SK-N-SH treated with all-trans-retinoic acid at 6 μM for 48 hours (cell line): ENCODE data around the gene CD84.

Experiments
- ATAC-seq: fragments of 200-7000 bp; cut with Tn5 transposase; 3 replicates; pipeline ENCODE4 v1.9.1; 2020; ENCODE audit warnings: mild to moderate bottlenecking, moderate library complexity
- ARNTL ChIP-seq: fragments of 450-650 bp; formaldehyde crosslinking; IDR thresholded peaks from 2 replicates; pipeline ENCODE4 v1.5.0; 2020; ENCODE audit warnings: low read depth, mild to moderate bottlenecking, moderate library complexity, borderline replicate concordance
- BACH2 ChIP-seq: fragments of 250-450 bp; sonication (Bioruptor Pico); IDR thresholded peaks from 2 replicates; pipeline ENCODE4 v1.9.0; 2021; ENCODE audit warnings: mild to moderate bottlenecking, borderline replicate concordance
- CSDC2 ChIP-seq: fragments of 250-450 bp; sonication (Bioruptor Pico); IDR thresholded peaks from 2 replicates; pipeline ENCODE4 v1.5.0; 2020; ENCODE audit warnings: mild to moderate bottlenecking, moderate library complexity
- ESRRG ChIP-seq: fragments of 250-450 bp; sonication (Bioruptor Pico); IDR thresholded peaks from 2 replicates; pipeline ENCODE4 v1.6.1; 2021; ENCODE audit warnings: mild to moderate bottlenecking
- GLIS3 ChIP-seq: fragments of 250-450 bp; sonication (Bioruptor Pico); IDR thresholded peaks from 2 replicates; pipeline ENCODE4 v1.5.0; 2020; ENCODE audit warnings: mild to moderate bottlenecking, moderate library complexity
- ISL1 ChIP-seq: fragments of 250-450 bp; sonication (Bioruptor Pico); IDR thresholded peaks from 2 replicates; pipeline ENCODE4 v2.1.2; 2022; ENCODE audit warnings: mild to moderate bottlenecking, moderate library complexity
- OSR1 ChIP-seq: fragments of 250-450 bp; sonication (Bioruptor Pico); IDR thresholded peaks from 2 replicates; pipeline ENCODE4 v1.8.0; 2022; ENCODE audit warnings: moderate library complexity, mild to moderate bottlenecking, inconsistent platforms
- RARB ChIP-seq: fragments of 250-450 bp; sonication (Bioruptor Pico); IDR thresholded peaks from 2 replicates; pipeline ENCODE4 v1.8.0; 2021; ENCODE audit warnings: mild to moderate bottlenecking, moderate library complexity
- TCF4 ChIP-seq: fragments of 250-450 bp; sonication (Bioruptor Pico); IDR thresholded peaks from 2 replicates; pipeline ENCODE4 v1.8.0; 2021; ENCODE audit warnings: mild to moderate bottlenecking, moderate library complexity, borderline replicate concordance
- ZC3H10 ChIP-seq: fragments of 250-450 bp; sonication (Bioruptor Pico); IDR thresholded peaks from 2 replicates; pipeline ENCODE4 v1.5.1; 2021; ENCODE audit warnings: mild to moderate bottlenecking, moderate library complexity
- ZFP3 ChIP-seq: fragments of 250-450 bp; sonication (Bioruptor Pico); IDR thresholded peaks from 2 replicates; pipeline ENCODE4 v1.5.0; 2020; ENCODE audit warnings: mild to moderate bottlenecking, moderate library complexity
- ZFP30 ChIP-seq: fragments of 450-650 bp; formaldehyde crosslinking; IDR thresholded peaks from 2 replicates; pipeline ENCODE4 v1.5.0; 2022; ENCODE audit warnings: mild to moderate bottlenecking, moderate library complexity
- ZNF565 ChIP-seq: fragments of 450-650 bp; formaldehyde crosslinking; conservative IDR thresholded peaks from 2 replicates; pipeline ENCODE4 v1.5.0; 2020; ENCODE audit warnings: low read depth, mild to moderate bottlenecking, moderate library complexity
- ZNF70 ChIP-seq: fragments of 450-650 bp; formaldehyde crosslinking; IDR thresholded peaks from 2 replicates; pipeline ENCODE4 v1.5.0; 2020; ENCODE audit warnings: mild to moderate bottlenecking, moderate library complexity
- ZNF8 ChIP-seq: fragments of 450-650 bp; formaldehyde crosslinking; IDR thresholded peaks from 2 replicates; pipeline ENCODE4 v1.5.0; 2020; ENCODE audit warnings: mild to moderate bottlenecking, moderate library complexity
- TF ChIP-seq, protein P1 (sequence below): fragments of 250-450 bp; sonication (Bioruptor Pico); IDR thresholded peaks from 2 replicates; pipeline ENCODE4 v1.8.0; 2020; ENCODE audit warnings: mild to moderate bottlenecking, moderate library complexity, borderline replicate concordance
- TF ChIP-seq, protein P2 (sequence below): fragments of 250-450 bp; sonication (Bioruptor Pico); IDR thresholded peaks from 2 replicates; pipeline ENCODE4 v1.5.1; 2020; ENCODE audit warnings: low read depth, mild to moderate bottlenecking, moderate library complexity
- TF ChIP-seq, protein P3 (sequence below): fragments of 250-450 bp; sonication (Bioruptor Pico); IDR thresholded peaks from 2 replicates; pipeline ENCODE4 v1.5.1; 2021; ENCODE audit warnings: mild to moderate bottlenecking, moderate library complexity
- TF ChIP-seq, protein P4 (sequence below): fragments of 250-450 bp; sonication (Bioruptor Pico); IDR thresholded peaks from 2 replicates; pipeline ENCODE4 v1.5.0; 2020; ENCODE audit warnings: mild to moderate bottlenecking, moderate library complexity

Gene CD84

DNA sequence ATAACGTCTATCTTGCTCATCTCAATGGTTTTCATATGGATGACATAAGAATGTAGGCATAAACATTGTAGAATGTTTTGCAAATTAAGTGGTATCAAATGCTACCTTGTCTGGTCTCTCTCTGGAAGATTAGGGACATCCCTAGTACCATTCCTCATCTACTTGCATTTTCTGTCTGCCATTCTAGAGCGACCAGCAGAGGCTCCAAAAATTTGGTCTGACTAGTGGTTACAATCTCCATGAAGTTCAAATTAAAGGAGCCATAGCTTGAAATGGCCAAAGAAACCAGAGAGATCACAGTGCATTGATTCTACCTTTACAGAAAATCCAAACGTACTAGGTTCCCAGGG is 1.1 kb downstream of the CD84 start:
- no peak for ATAC-seq
- TF ChIP-seq ZC3H10 (no peak), GLIS3 (no peak), RARB (no peak), ZNF565 (no peak), ZFP30 (no peak)
- TF ChIP-seq, protein P1, sequence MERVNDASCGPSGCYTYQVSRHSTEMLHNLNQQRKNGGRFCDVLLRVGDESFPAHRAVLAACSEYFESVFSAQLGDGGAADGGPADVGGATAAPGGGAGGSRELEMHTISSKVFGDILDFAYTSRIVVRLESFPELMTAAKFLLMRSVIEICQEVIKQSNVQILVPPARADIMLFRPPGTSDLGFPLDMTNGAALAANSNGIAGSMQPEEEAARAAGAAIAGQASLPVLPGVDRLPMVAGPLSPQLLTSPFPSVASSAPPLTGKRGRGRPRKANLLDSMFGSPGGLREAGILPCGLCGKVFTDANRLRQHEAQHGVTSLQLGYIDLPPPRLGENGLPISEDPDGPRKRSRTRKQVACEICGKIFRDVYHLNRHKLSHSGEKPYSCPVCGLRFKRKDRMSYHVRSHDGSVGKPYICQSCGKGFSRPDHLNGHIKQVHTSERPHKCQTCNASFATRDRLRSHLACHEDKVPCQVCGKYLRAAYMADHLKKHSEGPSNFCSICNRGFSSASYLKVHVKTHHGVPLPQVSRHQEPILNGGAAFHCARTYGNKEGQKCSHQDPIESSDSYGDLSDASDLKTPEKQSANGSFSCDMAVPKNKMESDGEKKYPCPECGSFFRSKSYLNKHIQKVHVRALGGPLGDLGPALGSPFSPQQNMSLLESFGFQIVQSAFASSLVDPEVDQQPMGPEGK: no peak
- TF ChIP-seq, protein P2, sequence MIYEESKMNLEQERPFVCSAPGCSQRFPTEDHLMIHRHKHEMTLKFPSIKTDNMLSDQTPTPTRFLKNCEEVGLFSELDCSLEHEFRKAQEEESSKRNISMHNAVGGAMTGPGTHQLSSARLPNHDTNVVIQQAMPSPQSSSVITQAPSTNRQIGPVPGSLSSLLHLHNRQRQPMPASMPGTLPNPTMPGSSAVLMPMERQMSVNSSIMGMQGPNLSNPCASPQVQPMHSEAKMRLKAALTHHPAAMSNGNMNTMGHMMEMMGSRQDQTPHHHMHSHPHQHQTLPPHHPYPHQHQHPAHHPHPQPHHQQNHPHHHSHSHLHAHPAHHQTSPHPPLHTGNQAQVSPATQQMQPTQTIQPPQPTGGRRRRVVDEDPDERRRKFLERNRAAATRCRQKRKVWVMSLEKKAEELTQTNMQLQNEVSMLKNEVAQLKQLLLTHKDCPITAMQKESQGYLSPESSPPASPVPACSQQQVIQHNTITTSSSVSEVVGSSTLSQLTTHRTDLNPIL: no peak
- TF ChIP-seq, all 23 proteins: peak for 0

DNA sequence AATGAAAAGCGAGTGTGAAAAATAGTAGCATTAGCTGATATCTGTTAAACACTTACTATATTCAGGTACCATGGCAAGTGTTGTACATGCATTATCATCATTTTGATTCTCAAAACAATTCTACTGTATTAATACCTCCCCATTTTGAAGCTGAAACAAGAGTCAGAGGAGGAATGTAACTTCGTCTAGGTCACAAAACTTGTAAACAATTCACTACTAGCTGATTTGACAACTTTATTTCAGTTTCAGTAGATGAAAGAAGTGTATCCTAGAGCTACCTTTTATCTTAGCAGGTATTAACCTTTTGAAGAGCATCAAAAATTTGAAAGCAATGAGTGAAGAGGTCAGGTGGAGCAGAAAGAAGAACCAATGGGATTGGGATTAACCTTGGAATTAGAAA is 1.6 kb downstream of the CD84 start:
- TF ChIP-seq ZNF8 (CRISPR knock-in tag): no peak
- TF ChIP-seq BACH2 (CRISPR knock-in tag): no peak
- no peak for TF ChIP-seq OSR1
- TF ChIP-seq ZC3H10: no peak
- no peak for TF ChIP-seq ZNF70 (CRISPR knock-in tag)
- no peak for ATAC-seq

DNA sequence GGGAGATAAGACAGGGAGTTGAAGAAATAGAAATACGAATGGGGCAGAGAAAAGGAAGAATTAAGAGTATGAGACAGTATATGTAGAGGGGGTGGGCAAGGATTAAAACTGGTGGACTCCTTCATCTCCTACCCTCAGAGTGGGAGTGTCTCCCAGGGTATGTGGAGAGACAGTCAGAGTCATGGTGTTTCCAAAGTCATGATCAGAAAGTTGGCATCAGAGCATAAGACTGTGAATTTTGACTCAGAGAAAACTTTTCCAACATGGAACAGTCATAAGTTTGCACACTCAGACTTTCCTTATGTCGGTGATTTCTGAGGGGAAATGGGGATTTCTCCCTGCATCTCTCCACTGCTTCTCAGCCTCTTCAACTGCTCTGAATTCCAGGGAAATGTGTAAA is 2.4 kb downstream of the CD84 start:
- TF ChIP-seq ZNF70 (CRISPR knock-in tag) (no peak), ZNF8 (CRISPR knock-in tag) (no peak), ZNF565 (no peak), GLIS3 (no peak), ZFP30 (no peak), ZFP3 (no peak), RARB (no peak), BACH2 (CRISPR knock-in tag) (no peak)
- TF ChIP-seq, protein P2: no peak
- TF ChIP-seq, protein P3, sequence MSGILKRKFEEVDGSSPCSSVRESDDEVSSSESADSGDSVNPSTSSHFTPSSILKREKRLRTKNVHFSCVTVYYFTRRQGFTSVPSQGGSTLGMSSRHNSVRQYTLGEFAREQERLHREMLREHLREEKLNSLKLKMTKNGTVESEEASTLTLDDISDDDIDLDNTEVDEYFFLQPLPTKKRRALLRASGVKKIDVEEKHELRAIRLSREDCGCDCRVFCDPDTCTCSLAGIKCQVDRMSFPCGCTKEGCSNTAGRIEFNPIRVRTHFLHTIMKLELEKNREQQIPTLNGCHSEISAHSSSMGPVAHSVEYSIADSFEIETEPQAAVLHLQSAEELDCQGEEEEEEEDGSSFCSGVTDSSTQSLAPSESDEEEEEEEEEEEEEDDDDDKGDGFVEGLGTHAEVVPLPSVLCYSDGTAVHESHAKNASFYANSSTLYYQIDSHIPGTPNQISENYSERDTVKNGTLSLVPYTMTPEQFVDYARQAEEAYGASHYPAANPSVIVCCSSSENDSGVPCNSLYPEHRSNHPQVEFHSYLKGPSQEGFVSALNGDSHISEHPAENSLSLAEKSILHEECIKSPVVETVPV (CRISPR knock-in tag): no peak
- no peak for ATAC-seq

DNA sequence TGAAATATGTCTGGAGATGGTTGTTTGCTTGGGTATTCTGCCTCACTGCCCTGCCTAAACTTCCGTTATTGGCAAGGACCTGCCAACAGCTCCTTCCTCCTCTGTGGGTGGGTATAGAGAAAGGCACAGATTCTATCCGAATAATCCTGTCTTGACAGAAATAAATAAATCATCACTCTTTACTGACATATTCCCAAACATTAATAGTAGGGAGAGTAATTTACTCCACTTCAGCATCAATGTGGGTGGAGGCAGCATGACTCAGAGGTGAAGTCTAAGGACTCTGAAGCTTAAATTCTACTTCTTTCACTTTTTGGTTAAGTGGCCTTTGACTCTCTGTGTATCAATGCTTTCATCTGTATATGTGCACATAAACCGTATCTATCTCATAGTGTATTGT is 2.9 kb downstream of the CD84 start:
- TF ChIP-seq ZNF70 (CRISPR knock-in tag) (no peak), ESRRG (CRISPR knock-in tag) (no peak)
- TF ChIP-seq, protein P2: no peak
- ATAC-seq: no peak

DNA sequence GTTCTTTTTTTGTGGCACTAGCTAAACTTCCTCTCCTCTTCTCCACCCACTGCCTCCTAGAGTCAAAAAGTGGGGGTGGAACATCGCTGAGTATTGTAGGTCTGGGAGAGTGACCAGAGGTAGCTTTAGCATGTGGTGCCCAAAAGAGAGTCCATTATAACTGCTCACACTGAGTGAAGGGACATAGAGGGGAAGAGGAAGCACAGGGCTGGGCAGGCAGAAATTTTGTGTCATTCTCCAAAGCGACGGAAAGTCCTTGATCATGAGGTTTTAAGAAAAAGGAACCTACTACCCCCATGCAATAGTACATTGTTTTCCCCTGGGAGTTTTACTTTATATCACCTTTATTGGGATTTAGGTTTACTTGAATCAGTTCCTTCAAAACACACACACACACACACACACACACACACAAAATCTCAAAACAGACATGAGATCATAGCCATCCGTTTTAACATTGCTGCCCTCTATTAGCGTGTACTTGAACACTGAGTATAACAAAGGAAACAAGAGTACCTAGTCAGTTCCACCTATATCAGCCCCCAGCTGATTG is 4.1 kb downstream of the CD84 start:
- ATAC-seq: no peak
- TF ChIP-seq, protein P2: no peak
- TF ChIP-seq, protein P3 (CRISPR knock-in tag): no peak
- TF ChIP-seq ISL1 (CRISPR knock-in tag) (no peak), TCF4 (CRISPR knock-in tag) (no peak), OSR1 (no peak), ARNTL (CRISPR knock-in tag) (no peak), CSDC2 (CRISPR knock-in tag) (no peak), ZFP30 (no peak), ZC3H10 (no peak), GLIS3 (no peak)
- TF ChIP-seq, protein P4, sequence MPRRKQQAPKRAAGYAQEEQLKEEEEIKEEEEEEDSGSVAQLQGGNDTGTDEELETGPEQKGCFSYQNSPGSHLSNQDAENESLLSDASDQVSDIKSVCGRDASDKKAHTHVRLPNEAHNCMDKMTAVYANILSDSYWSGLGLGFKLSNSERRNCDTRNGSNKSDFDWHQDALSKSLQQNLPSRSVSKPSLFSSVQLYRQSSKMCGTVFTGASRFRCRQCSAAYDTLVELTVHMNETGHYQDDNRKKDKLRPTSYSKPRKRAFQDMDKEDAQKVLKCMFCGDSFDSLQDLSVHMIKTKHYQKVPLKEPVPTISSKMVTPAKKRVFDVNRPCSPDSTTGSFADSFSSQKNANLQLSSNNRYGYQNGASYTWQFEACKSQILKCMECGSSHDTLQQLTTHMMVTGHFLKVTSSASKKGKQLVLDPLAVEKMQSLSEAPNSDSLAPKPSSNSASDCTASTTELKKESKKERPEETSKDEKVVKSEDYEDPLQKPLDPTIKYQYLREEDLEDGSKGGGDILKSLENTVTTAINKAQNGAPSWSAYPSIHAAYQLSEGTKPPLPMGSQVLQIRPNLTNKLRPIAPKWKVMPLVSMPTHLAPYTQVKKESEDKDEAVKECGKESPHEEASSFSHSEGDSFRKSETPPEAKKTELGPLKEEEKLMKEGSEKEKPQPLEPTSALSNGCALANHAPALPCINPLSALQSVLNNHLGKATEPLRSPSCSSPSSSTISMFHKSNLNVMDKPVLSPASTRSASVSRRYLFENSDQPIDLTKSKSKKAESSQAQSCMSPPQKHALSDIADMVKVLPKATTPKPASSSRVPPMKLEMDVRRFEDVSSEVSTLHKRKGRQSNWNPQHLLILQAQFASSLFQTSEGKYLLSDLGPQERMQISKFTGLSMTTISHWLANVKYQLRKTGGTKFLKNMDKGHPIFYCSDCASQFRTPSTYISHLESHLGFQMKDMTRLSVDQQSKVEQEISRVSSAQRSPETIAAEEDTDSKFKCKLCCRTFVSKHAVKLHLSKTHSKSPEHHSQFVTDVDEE (CRISPR knock-in tag): no peak
- TF ChIP-seq, protein P1: no peak
